ENCODE results near the gene RRM2.

Gene RRM2

DNA sequence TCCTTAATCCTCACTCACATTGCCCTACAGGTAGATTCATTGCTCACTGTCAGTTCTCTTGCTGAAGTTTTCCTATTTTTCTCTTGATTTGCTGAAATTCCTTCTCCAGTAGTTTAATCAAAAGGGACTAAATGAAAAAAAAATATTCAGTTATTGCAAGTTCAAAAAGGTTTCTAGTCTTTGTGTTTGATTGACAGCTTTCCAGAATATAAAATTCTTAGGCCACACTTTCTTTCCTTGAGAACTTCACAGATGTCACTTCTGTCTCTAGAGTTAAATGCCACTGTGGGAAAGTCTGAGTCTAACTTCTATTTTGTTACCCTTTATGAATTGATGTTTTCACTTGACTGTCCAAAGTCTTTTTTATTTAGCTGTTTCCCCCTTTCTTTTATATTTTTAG is 25.7 kb downstream of the RRM2 start:
- DNase-seq (ENCODE audit: insufficient read length, low spot score): no peak
- TF ChIP-seq, protein P1, sequence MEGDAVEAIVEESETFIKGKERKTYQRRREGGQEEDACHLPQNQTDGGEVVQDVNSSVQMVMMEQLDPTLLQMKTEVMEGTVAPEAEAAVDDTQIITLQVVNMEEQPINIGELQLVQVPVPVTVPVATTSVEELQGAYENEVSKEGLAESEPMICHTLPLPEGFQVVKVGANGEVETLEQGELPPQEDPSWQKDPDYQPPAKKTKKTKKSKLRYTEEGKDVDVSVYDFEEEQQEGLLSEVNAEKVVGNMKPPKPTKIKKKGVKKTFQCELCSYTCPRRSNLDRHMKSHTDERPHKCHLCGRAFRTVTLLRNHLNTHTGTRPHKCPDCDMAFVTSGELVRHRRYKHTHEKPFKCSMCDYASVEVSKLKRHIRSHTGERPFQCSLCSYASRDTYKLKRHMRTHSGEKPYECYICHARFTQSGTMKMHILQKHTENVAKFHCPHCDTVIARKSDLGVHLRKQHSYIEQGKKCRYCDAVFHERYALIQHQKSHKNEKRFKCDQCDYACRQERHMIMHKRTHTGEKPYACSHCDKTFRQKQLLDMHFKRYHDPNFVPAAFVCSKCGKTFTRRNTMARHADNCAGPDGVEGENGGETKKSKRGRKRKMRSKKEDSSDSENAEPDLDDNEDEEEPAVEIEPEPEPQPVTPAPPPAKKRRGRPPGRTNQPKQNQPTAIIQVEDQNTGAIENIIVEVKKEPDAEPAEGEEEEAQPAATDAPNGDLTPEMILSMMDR (IDR thresholded peaks at IDR 0.05; ENCODE audit: insufficient read depth, missing control alignments): no peak
- no peak for FAIRE-seq

DNA sequence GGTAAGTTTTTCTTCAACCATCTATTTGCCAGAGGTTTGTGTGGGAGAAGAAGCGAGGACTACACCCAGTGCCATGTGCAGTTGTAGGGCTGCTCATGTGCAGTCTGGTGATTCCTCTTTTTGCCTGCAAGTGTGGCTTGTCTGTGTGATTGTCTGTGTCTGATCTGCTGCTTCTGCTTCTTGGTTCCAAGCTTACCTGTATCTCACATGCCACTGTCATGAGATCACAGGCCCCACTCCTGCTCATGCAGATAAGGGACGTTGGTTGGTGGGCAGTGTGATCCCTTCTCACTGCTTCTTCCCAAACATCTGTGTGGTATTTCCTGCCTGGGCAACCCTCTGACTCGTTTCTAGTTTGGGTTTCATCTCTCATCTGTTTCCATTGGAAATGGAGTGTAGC is 27.1 kb downstream of the RRM2 start:
- DNase-seq (ENCODE audit: insufficient read length, low spot score): no peak
- FAIRE-seq: no peak
- TF ChIP-seq, protein P1 (IDR thresholded peaks at IDR 0.05; ENCODE audit: insufficient read depth, missing control alignments): no peak

DNA sequence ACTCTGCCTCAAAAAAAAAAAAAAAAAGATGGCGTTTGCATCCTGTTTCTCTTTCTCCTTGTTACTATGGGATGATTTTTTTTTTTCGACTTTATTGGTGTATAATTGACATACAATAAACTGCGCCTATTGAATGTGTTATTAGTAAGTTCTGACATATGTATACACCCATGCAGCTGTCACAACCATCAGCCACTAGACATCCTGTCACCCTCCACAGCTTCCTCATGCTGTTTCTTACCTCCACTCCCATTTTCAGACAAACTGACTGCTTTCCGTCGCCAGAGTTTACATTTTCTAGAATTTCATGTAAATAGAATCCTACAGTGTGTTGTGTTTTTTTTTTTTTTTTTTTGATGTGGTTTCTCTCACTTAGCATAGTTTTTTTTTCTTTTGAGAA is 27.9 kb downstream of the RRM2 start:
- no peak for DNase-seq (ENCODE audit: insufficient read length, low spot score)
- no peak for FAIRE-seq
- TF ChIP-seq, protein P1 (IDR thresholded peaks at IDR 0.05; ENCODE audit: insufficient read depth, missing control alignments): no peak

DNA sequence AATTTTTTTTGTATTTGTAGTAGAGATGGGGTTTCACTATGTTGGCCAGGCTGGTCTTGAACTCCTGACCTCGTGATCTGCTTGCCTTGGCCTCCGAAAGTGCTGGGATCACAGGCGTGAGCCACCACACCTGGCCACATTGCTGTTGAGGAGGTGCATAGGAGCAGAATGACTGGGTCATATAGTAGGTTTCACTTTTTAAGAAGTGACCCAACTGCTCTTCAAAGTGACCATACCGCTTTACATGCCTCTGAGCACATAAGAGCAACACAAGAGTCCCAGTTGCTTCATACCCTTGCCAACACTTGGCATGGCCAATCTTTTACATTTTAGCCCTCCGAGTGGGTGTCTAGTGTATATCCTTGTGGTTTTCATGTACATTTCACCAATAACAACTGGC is 28.9 kb downstream of the RRM2 start:
- TF ChIP-seq, protein P1 (IDR thresholded peaks at IDR 0.05; ENCODE audit: insufficient read depth, missing control alignments): no peak
- DNase-seq (ENCODE audit: insufficient read length, low spot score): no peak
- no peak for FAIRE-seq

DNA sequence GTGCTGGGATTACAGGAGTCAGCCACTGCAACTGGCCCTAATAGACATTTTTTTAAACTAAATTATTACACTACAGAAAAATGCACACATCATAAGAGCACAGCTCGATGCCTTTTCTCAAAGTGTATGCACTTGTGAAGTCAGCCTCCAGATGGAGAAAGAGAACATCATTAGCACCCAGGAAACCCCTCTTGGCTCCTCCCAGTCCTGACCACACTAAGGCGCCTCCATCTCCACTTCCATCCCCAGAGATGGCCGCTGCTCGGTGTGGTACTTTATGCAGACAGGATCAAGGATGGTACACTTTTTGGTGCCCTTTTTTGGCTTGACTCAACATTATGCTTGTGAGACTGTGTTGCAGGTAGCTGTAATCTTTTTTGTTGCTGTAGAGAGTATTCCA is 34.8 kb downstream of the RRM2 start:
- no peak for FAIRE-seq
- DNase-seq (ENCODE audit: insufficient read length, low spot score): no peak
- TF ChIP-seq, protein P1 (IDR thresholded peaks at IDR 0.05; ENCODE audit: insufficient read depth, missing control alignments): no peak

DNA sequence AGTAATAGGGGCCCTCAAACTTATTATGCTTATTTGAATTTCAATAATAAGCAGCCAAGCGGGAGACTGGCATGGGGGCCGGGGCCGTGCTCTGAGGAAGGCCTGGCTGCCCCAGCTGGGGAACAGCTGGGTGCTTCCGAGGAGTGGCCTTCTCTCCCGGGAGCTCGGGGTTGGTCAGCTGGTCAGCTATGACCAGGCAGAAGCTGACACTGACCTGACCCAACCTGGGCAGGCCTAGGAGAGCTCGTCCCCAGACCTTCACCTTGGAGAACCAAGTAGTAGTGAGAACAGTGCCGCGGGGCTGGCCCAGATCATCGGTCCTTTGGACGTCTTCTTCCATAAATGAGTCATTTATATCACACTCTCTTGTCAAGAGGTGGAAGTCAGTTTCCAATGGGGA is 36.1 kb downstream of the RRM2 start:
- FAIRE-seq: no peak
- TF ChIP-seq, protein P1 (IDR thresholded peaks at IDR 0.05; ENCODE audit: insufficient read depth, missing control alignments): no peak
- DNase-seq (ENCODE audit: insufficient read length, low spot score): no peak

DNA sequence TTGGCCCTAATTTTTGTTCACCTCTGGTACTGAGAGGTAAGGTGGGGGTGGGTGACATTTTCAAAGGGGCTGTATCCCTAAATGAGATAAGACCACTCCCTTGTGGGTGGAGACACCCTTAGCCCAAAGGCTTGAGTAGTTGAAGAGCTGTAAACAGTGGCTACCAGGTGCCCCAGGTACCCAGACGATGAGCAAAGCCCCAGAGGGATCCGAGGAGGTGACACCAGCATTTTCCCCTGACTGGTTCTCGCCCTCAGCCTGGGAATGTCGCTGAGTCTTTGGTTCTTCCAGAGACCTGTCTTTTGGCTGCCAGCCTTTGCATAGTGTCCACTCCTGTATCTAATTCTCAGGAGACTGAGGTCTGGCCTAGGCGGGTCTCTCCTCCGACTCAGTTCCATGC is 36.5 kb downstream of the RRM2 start:
- DNase-seq (ENCODE audit: insufficient read length, low spot score) (no peak), FAIRE-seq (no peak)
- TF ChIP-seq, protein P1 (IDR thresholded peaks at IDR 0.05; ENCODE audit: insufficient read depth, missing control alignments): no peak
